ENCODE measurements around the gene GIPC2. TPM values are rescaled to one million over a fixed set of nuclear protein-coding genes. Genes with fewer than 3 reads are reported as not detected.
"Not testable (repeated sequence)": the region's sequence is repeated elsewhere in the genome, so short reads cannot be mapped to it uniquely, and the experiment has no call there.

The GIPC2 gene, protein sequence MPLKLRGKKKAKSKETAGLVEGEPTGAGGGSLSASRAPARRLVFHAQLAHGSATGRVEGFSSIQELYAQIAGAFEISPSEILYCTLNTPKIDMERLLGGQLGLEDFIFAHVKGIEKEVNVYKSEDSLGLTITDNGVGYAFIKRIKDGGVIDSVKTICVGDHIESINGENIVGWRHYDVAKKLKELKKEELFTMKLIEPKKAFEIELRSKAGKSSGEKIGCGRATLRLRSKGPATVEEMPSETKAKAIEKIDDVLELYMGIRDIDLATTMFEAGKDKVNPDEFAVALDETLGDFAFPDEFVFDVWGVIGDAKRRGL
- 1 to 10 TPM; 1.9 to 3.1 TPM for total RNA-seq
- long read RNA-seq, partial matches to known transcripts: 0 of 4 reads
- long read RNA-seq, other reads (novel, unspliced or antisense): 3 of 4 reads

DNA sequence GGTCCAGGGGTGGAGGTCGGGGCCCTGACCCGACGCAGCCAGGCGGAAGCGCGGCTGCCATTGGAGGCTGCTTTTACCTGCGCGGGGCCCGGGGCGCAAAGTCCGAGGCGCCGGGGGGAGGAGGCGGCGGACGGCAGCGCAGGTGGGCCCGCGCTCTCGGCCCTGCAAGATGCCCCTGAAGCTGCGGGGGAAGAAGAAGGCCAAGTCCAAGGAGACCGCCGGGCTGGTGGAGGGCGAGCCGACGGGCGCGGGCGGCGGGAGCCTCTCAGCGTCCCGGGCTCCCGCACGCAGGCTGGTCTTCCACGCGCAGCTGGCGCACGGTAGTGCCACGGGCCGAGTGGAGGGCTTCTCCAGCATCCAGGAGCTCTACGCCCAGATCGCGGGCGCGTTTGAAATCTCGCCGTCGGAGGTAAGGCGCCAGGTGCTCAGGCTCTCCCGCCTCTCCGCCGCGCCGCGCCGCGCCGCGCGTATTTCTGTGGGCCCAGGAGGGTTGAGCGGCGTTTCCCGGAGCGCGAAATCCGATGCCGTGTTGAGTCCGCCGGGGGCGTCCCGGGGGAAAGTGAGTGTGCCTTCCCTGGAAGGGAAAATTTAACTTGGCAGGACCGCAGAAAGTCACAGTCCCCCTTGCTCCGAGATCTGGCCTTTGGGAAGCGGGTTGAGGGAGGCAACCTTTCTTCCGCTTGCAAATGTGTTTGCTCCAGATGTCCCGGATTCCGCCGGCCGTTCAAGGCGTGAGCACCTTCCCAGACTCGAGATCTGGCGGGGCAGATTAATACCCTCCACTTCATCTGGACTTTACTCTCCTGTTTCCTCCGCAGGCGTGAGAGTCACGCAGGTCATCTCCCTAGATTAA is at the start of gene GIPC2:
Gene GIPC2, plus strand, starts transcription at position 41 of the 853 bp plus-strand sequence. Its CDS starts 129 bp downstream, at position 170.
- intact Hi-C loops (cut with DNase I): loop anchor here in 1 of 2 donors (5.0 kb wide), 2 partner anchors 56 to 69 kb away; partner anchors contain the start of gene FUBP1
- DNase-seq: peak; percentile 46

DNA sequence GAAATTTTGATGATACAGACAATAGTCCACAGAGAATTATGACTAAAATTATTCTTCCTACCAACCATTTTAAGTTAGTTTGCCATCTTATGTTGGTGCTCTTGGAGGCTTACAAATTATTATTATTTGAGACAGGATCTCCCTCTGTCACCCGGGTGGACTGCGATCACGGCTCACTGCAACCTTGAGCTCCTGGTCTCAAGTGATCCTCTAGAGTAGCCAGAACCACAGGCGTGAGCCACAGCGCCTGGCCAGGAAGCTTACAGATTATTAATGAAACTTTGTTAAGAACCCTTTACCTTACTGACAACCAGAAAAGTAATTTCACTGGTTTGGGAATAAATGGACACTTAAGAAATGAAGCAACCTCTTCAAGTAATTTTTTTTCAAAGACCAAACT is 49.0 kb upstream of the GIPC2 start:
- DNase-seq (no peak), ATAC-seq (no peak)
- intact Hi-C loops (cut with DNase I): no loop called here

More for the DNA sequence above, at the start of gene GIPC2:
- peak; percentile 67 to 82 for ATAC-seq

DNA sequence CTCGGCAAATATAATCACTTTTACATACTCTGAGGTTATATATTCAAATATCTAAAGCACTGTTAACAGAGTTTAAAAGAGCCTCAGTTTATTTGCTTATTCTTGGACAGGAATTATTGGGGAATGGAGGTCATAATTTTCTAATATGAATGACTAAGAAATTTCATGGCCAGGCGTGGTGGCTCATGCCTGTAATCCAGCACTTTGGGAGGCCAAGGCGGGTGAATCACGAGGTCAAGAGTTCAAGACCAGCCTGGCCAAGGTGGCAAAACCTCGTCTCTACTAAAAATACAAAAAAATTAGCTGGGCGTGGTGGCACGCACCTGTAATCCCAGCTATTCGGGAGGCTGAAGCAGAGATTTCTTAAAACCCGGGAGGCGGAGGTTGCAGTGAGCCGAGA is 45.2 kb upstream of the GIPC2 start:
- intact Hi-C loops (cut with DNase I): loop anchor here in 1 of 2 donors (5.0 kb wide), 1 partner anchor 112 kb away; no protein-coding TSS in a partner anchor
- ATAC-seq, DNase-seq: not testable (repeated sequence)

DNA sequence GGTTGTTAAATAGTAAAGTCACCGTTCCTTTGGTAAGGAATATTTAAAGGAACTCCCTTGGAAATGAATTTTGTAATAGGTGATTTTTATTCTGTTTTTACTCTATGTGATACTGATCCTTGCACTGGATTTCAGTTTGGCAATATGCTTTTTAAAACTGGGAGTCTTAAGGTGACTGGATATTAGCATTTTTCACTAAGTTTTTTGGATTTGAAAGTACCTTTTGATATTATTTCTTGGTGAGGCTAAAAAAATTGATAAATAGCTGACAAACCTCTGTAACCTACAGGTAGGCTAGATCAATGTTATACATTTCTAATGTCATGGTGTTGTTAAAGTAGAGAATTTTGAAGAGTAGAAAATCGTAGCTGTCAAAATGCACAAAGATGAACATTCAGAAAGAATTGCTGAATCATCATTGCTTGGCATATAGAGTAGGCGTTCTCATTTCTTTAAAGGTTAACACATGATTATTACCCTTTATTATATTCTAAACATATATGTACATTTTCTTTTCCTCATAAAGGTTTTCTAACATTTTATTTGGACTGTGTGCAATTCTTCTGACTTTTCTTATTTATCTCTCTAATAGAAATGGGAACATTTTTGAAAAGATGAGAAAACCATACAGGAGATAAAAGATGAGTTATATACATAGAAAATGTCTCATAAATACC is 42.6 kb upstream of the GIPC2 start:
- no peak for ATAC-seq
- no peak for DNase-seq
- intact Hi-C loops (cut with DNase I): loop anchor here in 1 of 2 donors (5.0 kb wide), 1 partner anchor 109 kb away; no protein-coding TSS in a partner anchor

DNA sequence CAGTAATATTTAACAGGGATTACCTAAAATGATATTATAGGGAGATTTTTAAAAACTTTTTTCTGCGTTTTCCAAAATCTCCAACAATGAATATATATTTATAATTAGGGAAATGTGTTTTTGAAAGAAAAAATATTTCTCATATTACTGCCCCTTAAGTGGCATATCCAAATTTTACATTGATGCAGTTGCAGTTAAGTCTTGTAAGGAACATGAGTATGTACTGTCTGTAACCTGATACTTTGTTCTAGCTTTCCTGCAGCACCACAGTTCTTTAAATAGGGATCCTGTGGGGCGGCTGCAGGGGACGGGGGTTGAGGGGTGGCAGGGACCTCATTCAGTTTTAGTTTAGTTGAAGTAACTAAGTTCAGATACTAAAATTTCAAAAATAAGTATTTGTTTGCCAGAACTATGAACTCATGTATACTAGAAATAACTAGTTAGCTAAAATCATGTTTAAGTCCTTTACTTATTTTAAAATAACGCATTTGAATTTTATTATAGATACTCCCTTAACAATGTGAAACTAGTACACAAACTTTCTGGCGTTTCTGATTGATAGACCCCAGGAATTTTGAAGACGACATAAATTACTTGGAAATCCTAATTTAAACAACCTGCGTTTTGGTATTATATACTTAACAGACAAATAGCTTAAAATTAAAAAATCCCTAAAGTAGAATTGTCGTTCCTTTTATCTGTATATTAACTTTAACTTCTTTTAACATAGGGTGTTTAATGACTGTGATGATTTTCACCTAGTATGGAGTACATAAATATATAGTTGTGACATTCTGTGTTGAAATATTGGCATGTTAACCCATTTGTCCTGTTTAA is 41.7 kb upstream of the GIPC2 start:
- DNase-seq (peak; percentile 33), ATAC-seq (peak; percentile 84)
- intact Hi-C loops (cut with DNase I): loop anchor here in 1 of 2 donors (5.0 kb wide), 1 partner anchor 108 kb away; no protein-coding TSS in a partner anchor

DNA sequence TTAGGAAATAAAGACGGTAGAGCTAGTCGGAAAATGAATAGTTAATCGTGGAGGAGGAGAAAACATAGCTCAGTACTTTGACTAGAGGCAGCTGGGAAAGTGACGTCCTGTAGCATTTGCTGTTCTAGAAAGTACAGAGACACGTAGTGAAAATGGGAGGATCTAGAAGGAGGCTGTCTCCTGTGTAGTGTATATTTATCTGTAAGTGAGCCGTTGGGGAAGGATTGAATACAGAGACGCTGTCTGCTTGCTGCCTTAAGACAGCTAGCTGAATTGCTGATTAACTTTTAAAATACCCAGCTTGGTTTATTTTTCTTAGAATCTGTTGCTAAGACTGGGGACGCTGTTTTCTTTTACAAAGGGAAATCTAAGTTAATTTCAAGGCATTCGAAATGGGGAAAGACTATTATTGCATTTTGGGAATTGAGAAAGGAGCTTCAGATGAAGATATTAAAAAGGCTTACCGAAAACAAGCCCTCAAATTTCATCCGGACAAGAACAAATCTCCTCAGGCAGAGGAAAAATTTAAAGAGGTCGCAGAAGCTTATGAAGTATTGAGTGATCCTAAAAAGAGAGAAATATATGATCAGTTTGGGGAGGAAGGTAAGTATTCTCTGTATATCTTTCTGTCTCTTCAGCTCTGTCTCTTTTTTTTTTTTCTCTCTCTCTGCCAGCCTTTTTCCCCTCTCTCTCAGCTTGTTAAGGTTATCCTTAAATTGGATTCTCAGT is 40.9 kb upstream of the GIPC2 start, which contains the start of gene DNAJB4:
Gene DNAJB4, plus strand, starts transcription at position 221 of the 729 bp plus-strand sequence. Its CDS starts 172 bp downstream, at position 393.
- intact Hi-C loops (cut with DNase I): loop anchor here in 1 of 2 donors (1.0 to 5.0 kb wide), 2 partner anchors 26 to 107 kb away; partner anchors contain the start of gene FUBP1
- DNase-seq: peak; percentile 63
- ATAC-seq: peak; percentile 99 to 100

- no peak for DNase-seq
- ATAC-seq: no peak
- intact Hi-C loops (cut with DNase I): loop anchor here in 1 of 2 donors (1.0 kb wide), 1 partner anchor 26 kb away; the partner anchor contains the start of gene FUBP1
Measured at GRCh38 chr1:78005448-78005722, 40.4 kb upstream of the GIPC2 start.

GRCh38 chr1:78005755-78006154 is 40.0 kb upstream of the GIPC2 start:
- ATAC-seq (peak in 1 of 2 donors; percentile 66), DNase-seq (no peak)
- intact Hi-C loops (cut with DNase I): loop anchor here in 1 of 2 donors (1.0 kb wide), 1 partner anchor 26 kb away; the partner anchor contains the start of gene FUBP1

GRCh38 chr1:78006521-78006920 is 39.2 kb upstream of the GIPC2 start:
- intact Hi-C loops (cut with DNase I): no loop called here
- no peak for ATAC-seq
- no peak for DNase-seq

- DNase-seq (no peak), ATAC-seq (no peak)
- intact Hi-C loops (cut with DNase I): no loop called here
Measured at GRCh38 chr1:78007677-78008341, 38.0 kb upstream of the GIPC2 start.

- intact Hi-C loops (cut with DNase I): no loop called here
- no peak for DNase-seq
- no peak for ATAC-seq
Measured at GRCh38 chr1:78009276-78009675, 36.5 kb upstream of the GIPC2 start.

DNA sequence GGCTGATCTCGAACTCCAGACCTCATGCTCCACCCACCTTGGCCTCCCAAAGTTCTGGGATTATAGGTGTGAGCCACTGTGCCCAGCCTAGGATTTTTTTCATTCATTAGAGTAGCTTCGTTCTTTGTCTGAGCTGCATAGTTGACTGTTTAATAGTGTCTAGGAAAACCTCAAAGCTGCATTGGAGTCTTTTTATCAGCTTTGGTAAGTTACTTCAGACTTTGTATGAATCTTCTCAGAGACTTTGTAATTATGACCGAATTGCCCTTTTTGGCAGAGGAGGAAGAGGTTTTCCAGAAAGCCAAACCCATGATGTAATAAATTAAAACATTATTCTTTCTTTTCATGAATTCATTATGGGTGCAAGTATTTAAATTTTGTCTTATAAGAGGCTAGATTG is 35.9 kb upstream of the GIPC2 start:
- ATAC-seq (peak in 1 of 2 donors; percentile 19), DNase-seq (no peak)
- intact Hi-C loops (cut with DNase I): no loop called here

- intact Hi-C loops (cut with DNase I): no loop called here
- no peak for ATAC-seq
- DNase-seq: no peak
Measured at GRCh38 chr1:78011050-78011449, 34.7 kb upstream of the GIPC2 start.

GRCh38 chr1:78015148-78015547 is 30.6 kb upstream of the GIPC2 start:
- intact Hi-C loops (cut with DNase I): no loop called here
- no peak for DNase-seq
- ATAC-seq: no peak

DNA sequence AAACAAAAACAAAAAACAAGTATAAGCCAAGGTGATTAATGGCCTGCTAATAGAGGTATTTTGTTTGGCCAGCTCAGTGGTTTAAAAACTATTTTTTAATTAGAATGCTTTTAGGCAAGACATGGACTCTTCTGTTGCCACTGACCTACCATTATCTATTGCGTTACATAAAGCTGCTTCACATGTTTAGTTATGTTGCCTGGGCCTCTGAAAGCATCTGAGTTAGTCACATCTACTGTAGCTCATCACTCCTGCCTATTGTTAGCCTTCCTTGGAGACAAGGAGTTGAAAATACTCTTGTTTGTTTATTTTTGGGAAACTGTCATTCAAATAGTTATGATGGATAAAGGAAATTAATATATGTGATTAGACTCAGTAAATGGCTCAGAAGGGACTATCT is 26.7 kb upstream of the GIPC2 start:
- intact Hi-C loops (cut with DNase I): no loop called here
- DNase-seq: no peak
- no peak for ATAC-seq

DNA sequence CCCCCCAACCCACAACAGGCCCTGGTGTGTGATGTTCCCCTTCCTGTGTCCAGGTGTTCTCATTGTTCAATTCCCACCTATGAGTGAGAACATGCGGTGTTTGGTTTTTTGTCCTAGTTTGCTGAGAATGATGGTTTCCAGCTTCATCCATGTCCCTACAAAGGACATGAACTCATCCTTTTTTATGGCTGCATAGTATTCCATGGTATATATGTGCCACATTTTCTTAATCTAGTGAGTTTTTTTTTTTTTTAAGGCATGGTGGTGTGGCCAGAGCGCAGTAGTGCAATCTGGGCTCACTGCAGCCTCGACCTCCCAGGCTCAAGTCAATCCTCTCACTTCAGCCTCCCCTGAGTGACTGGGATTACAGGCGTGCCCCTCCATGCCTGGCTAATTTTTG is 24.6 kb upstream of the GIPC2 start:
- ATAC-seq; intact Hi-C loops (cut with DNase I); DNase-seq: not testable (repeated sequence)

DNA sequence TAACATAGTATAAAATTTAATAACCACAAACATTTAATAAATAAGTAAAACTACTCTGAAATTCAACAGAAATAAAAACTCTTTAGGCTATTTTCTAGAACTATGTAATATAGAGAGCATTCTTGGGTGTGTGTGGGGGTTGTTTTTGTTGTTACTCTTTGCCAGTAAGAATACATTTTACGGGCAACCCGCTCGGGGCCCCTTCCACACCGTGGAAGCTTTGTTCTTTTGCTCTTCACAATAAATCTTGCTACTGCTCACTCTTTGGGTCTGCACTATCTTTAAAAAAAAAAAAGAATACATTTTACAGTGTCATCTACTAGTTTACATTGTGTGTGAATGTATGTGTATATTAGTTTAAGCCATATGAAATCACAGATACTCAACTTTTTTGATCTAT is 16.0 kb upstream of the GIPC2 start:
- DNase-seq (no peak), ATAC-seq (no peak)
- intact Hi-C loops (cut with DNase I): no loop called here
